Stimulated activated CD8-positive, alpha-beta memory T cell treated with anti-CD3 and anti-CD28 coated beads, Interleukin-4, amount 100 ng/mL, for 24 hours (primary cell): ENCODE measurements around the gene PXK.
"Not testable (repeated sequence)": the region's sequence is repeated elsewhere in the genome, so short reads cannot be mapped to it uniquely, and the experiment has no call there.

Experiments used
- DNase-seq: peaks from one replicate; pipeline ENCODE4 v3.0.0-alpha.2; 2020; ENCODE audit warnings: low read depth

The PXK gene

GRCh38 chr3:58419780-58420507 is 87.3 kb downstream of the PXK start:
- DNase-seq = no peak

- DNase-seq = no peak
Measured at GRCh38 chr3:58421004-58421403, 88.3 kb downstream of the PXK start.

GRCh38 chr3:58422756-58423325 is 90.1 kb downstream of the PXK start:
- no peak for DNase-seq

DNA sequence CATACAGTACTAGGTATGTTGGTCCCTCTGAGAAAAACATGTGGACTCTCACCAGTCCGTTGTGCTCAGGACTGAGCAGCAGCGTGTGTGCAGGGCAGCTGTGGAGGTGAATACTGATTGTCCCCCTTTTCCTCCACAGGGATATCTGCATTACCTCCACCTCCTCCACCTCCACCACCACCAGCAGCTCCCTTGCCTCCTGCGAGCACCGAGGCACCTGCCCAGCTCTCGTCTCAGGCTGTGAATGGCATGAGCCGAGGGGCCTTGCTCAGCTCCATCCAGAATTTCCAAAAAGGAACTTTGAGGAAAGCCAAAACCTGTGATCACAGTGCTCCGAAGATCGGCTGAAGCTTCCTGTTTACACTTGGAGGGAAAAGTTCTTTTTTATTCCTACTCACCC is 91.9 kb downstream of the PXK start:
- DNase-seq = no peak

- no peak for DNase-seq
Measured at GRCh38 chr3:58425782-58426181, 93.1 kb downstream of the PXK start.

DNA sequence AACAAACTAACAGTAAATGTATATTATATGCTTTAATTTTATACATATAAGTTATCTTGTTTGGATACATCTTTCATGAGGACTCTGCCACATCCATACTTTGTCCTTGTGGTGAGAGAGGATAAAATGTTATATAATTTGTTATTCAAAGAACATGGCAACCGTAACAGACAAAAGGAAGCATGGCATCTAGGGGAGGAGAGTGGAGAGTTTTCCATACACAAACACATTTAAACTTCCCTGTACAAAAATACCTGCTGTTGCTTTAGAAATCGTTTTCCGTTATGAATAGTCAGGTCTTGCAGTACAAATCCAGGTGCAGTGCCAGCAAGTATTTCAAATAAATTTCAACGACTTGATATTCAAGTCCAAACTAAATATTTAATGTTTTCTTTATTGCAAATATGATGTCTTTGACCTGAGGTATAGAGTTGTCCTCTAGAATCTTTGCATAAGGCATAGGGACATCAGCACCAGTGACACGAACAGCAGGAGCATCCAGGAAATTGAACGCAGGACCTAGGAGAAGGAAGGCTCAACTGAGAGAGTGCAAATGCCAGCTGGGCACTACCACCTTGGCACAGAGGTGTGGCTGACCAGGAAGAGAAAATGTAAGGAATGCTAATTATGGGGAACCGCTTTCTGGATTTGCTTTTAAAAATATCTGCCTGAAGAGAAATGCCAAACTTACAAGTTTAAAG is 95.1 kb downstream of the PXK start:
- DNase-seq = no peak

GRCh38 chr3:58429657-58430056 is 97.0 kb downstream of the PXK start:
- DNase-seq = no peak

- DNase-seq = no peak
Measured at GRCh38 chr3:58432905-58433304, 100.2 kb downstream of the PXK start.

GRCh38 chr3:58433400-58434167 is 100.9 kb downstream of the PXK start, which contains the start of gene PDHB:
PDHB (minus strand) TSS chr3:58433832; CDS start chr3:58433809, 23 bp downstream.
- peak; percentile 86 for DNase-seq

- DNase-seq = no peak
Measured at GRCh38 chr3:58434168-58434504, 101.4 kb downstream of the PXK start.

GRCh38 chr3:58434511-58434910 is 101.8 kb downstream of the PXK start:
- no peak for DNase-seq

GRCh38 chr3:58434990-58435389 is 102.3 kb downstream of the PXK start:
- DNase-seq = no peak

DNA sequence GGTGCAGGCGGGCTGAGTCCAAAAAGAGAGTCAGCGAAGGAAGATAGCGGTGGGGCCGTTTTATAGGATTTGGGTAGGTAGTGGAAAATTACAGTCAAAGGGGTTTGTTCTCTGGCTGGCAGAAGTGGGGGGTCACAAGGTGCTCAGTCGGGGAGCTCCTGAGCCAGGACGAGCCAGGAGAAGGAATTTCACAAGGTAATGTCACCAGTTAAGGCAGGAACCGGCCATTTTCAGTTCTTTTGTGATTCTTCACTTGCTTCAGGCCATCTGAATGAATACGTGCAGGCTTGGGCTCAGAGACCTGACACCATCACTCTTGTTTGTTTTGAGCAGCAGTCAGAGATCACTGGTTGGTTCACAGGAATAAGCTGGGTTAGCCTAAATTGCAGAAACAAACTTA is 104.6 kb downstream of the PXK start:
- not testable (repeated sequence) for DNase-seq

GRCh38 chr3:58440996-58441355 is 108.3 kb downstream of the PXK start:
- DNase-seq = not testable (repeated sequence)

GRCh38 chr3:58441514-58442450 is 109.1 kb downstream of the PXK start:
- DNase-seq = no peak

GRCh38 chr3:58452176-58452575 is 119.5 kb downstream of the PXK start:
- DNase-seq = no peak

DNA sequence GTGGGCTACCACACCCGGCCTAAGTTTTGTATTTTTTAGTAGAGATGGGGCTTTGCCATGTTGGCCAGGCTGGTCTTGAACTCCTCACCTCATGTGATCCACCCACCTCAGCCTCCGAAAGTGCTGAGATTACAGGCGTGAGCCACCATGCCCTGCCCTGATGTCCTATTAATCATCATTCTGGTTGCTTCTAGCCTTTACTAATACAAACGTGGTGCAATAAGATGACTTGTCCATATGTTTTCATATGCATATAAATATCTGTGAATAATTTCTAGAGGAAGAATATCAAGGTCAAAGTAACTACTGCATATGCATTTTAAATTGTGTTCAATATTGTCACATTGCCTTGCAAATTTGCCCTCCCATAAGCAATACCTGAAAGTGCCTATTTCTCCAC is 126.5 kb downstream of the PXK start:
- DNase-seq = no peak

- no peak for DNase-seq
Measured at GRCh38 chr3:58462829-58463180, 130.1 kb downstream of the PXK start.

GRCh38 chr3:58463181-58463941 is 130.7 kb downstream of the PXK start:
- peak; percentile 68 for DNase-seq

- no peak for DNase-seq
Measured at GRCh38 chr3:58463942-58464271, 131.2 kb downstream of the PXK start.

- DNase-seq = no peak
Measured at GRCh38 chr3:58464866-58465265, 132.2 kb downstream of the PXK start.
